Right lobe of liver (tissue), 6 donors: ENCODE results near the gene MYO16. TPM values are rescaled to one million over a fixed set of nuclear protein-coding genes. Genes with fewer than 3 reads are reported as not detected.

Source experiments
- ATAC-seq, 4 donors: fragments of 200-7000 bp; cut with Tn5 transposase; one replicate each; pipeline ENCODE4 v1.9.1; 2020; ENCODE audit warnings: mild to moderate bottlenecking in 4 of 4, moderate library complexity in 4 of 4
- DNase-seq, 3 donors: peaks; one replicate each; pipeline ENCODE4 v3.0.0-alpha.2; 2020
- H3K27ac ChIP-seq, 3 donors: fragments of 200-600 bp; one replicate each; pipeline ENCODE4 v1.8.0; 2022
- H3K27me3 ChIP-seq, 2 donors: fragments of 200-600 bp; one replicate each; pipeline ENCODE4 v1.8.0; 2022
- H3K36me3 ChIP-seq, 4 donors: fragments of 200-600 bp; sonication (generic) in 1 of 4; one replicate each; pipeline versions ENCODE4 v1.5.1 to v1.8.0; 2017 to 2022; ENCODE audit warnings: control low read depth in 1 of 4
- H3K4me1 ChIP-seq, 4 donors: fragments of 200-600 bp; sonication (generic) in 1 of 4; one replicate each; pipeline versions ENCODE4 v1.5.1 to v1.8.0; 2017 to 2022; ENCODE audit warnings: control low read depth in 1 of 4
- H3K4me3 ChIP-seq, 3 donors: fragments of 200-600 bp; one replicate each; pipeline ENCODE4 v1.8.0; 2022
- H3K9me3 ChIP-seq, 4 donors: fragments of 200-600 bp; sonication (generic) in 1 of 4; one replicate each; pipeline versions ENCODE4 v1.5.1 to v1.8.0; 2017 to 2022; ENCODE audit warnings: control low read depth in 1 of 4
- POLR2A ChIP-seq: fragments of 450-650 bp; IDR thresholded peaks from one replicate; pipeline ENCODE4 v1.6.1; 2017; ENCODE audit warnings: antibody characterized with exemption, mild to moderate bottlenecking
- WGBS: methylation state at CpG from one replicate; pipeline ENCODE4 v1.1.6; 2018; ENCODE audit warnings: low coverage, low lambda C conversion rate; ENCODE audit not compliant: insufficient coverage; ENCODE audit errors: missing lambda C conversion rate; 5-methylcytosine and 5-hydroxymethylcytosine counted together
- intact Hi-C, 2 donors: fragments of 100-400 bp; cut with DNase I; formaldehyde crosslinking; loops; one replicate each; pipeline versions ENCODE4 v1.11.2 to v1.14.1; 2022
- total RNA-seq, 6 experiments: library from RNA; depleted of rRNA in 2 of 6; stranded (reverse); fragments of >200 nt in 2 of 6; fragmentation: NEBNext Ultra II Directional in 3 of 6; extraction: Animal tissue kit (Norgen Biotek cat#: 25700) in 3 of 6; gene quantifications; one replicate each; pipeline versions ENCODE4 v1.1.0 to v1.2.4, GENCODE V29; 2016 to 2023
- TF ChIP-seq, protein P1 (sequence below), 4 donors: fragments of 200-600 bp in 3 of 4; fragments of 450-650 bp in 1 of 4; IDR thresholded peaks; one replicate each; pipeline versions ENCODE4 v1.5.1 to v1.8.0; 2016 to 2022; ENCODE audit warnings: antibody characterized with exemption in 4 of 4, mild to moderate bottlenecking in 2 of 4
- donor health status: DM: no; HTN: yes; CAD: no.
- donor health status: DM: no; HTN: no; CAD: no.
- donor health status: DM: no; HTN: no; CAD: no.
- donor health status: DM: no; HTN: yes; CAD: no.
- donor health status: DM: no; HTN: yes; CAD: no.

The MYO16 gene
- total RNA-seq, 6 experiments from 2014 or later: 0.43 to 2.7 (median 0.93) TPM

DNA sequence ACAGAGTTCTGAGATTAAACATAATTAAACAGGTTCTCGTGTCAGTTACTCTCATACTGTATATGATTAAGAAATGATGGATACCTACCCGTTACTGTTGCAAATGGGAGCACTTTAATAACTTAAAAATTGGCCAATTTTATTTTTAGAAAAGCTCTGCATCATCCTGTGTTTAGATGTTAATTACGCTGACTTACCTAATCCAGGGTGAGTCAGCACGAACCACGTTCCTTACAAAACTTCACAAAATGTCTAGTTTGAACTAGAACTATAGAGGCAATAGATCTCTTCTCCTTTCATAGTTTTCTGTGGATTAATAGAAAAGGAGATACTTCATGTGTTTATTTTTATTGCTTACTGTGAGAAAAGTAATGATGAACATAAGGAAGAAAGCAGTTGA is 363.9 kb downstream of the MYO16 start:
- H3K4me3 ChIP-seq: no peak overlapping the region
- TF ChIP-seq, protein P1, sequence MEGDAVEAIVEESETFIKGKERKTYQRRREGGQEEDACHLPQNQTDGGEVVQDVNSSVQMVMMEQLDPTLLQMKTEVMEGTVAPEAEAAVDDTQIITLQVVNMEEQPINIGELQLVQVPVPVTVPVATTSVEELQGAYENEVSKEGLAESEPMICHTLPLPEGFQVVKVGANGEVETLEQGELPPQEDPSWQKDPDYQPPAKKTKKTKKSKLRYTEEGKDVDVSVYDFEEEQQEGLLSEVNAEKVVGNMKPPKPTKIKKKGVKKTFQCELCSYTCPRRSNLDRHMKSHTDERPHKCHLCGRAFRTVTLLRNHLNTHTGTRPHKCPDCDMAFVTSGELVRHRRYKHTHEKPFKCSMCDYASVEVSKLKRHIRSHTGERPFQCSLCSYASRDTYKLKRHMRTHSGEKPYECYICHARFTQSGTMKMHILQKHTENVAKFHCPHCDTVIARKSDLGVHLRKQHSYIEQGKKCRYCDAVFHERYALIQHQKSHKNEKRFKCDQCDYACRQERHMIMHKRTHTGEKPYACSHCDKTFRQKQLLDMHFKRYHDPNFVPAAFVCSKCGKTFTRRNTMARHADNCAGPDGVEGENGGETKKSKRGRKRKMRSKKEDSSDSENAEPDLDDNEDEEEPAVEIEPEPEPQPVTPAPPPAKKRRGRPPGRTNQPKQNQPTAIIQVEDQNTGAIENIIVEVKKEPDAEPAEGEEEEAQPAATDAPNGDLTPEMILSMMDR (IDR thresholded peaks at IDR 0.05): no peak
- TF ChIP-seq POLR2A: no peak
- H3K36me3 ChIP-seq: no peaks in the 10 kb centered on the region
- H3K27me3 ChIP-seq: no peaks in the 10 kb centered on the region
- H3K4me1 ChIP-seq: no peaks in the 10 kb centered on the region
- WGBS: 65% methylated on average over 5 of the region's 5 CpGs
- H3K9me3 ChIP-seq: no peaks in the 10 kb centered on the region
- no peak overlapping the region for H3K27ac ChIP-seq
- ATAC-seq (no peak), DNase-seq (no peak)
- intact Hi-C loops: no loop called here

DNA sequence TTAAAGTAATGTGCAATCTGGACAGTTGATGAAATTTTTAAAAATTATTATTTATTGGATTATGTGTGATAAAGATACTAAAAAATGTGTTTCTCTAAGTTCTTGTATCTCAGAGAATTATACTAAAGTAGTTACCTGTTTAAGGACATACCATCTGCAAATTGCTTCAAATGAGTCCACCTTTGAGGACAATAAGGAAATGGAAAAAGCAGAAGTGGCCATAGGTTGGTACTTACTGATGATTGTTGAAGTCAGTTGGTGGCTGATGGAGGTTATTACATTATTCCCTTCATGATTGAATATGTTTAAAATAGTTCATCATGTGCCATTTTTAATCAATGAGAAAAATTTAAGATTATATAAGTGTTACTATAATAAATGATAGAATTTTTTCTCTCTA is 367.0 kb downstream of the MYO16 start:
- TF ChIP-seq POLR2A: no peak
- TF ChIP-seq, protein P1 (IDR thresholded peaks at IDR 0.05): no peak
- no peak for DNase-seq
- Histone ChIP-seq H3K27ac (no peak overlapping the region), H3K4me3 (no peak overlapping the region), H3K4me1 (no peaks in the 10 kb centered on the region), H3K36me3 (no peaks in the 10 kb centered on the region), H3K27me3 (no peaks in the 10 kb centered on the region), H3K9me3 (no peaks in the 10 kb centered on the region)
- no peak for ATAC-seq
- intact Hi-C loops: no loop called here

DNA sequence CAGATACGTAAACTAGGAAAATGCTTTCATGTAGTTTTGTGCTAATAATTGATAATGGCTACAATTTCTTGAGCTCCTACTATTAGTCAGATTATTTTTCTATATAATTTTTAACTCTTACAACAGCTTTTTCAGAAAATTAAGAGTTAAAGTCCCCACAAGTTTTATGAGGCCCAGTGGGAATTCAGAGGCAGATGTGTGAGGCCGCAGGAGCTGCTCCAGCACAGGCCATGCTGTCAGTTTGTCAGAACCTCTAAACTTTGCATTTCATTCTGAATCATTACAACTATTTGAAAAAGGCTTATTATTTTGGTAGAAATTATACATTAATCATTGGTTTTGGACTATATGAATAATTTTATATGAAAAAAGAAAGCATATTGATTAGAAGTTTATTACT is 370.8 kb downstream of the MYO16 start:
- Histone ChIP-seq H3K27me3 (no peaks in the 10 kb centered on the region), H3K36me3 (no peaks in the 10 kb centered on the region), H3K9me3 (no peaks in the 10 kb centered on the region), H3K27ac (no peak overlapping the region), H3K4me1 (no peaks in the 10 kb centered on the region), H3K4me3 (no peak overlapping the region)
- TF ChIP-seq POLR2A: no peak
- TF ChIP-seq, protein P1 (IDR thresholded peaks at IDR 0.05): no peak
- intact Hi-C loops: no loop called here
- DNase-seq (no peak), ATAC-seq (no peak)
- 100% methylated on average over 2 of the region's 2 CpGs for WGBS

DNA sequence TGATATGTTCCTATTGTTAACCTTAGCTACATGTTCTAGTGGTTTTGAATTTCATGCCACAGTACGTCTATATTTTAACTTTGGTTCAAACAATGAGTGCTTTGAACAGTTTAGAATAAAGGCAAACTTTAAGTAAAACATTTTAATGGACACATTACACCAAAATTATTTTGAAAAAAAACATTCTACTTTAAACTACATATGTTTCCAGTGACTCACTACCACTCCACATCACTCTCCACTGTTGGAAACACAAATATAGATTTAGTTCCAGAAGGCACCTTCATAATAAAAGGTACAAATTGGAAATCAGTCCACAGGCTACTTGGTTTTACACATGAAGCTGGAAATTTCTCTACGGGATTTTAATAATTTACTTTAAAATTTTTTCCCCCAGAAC is 373.5 kb downstream of the MYO16 start:
- Histone ChIP-seq H3K9me3 (no peaks in the 10 kb centered on the region), H3K27me3 (no peaks in the 10 kb centered on the region), H3K27ac (no peak overlapping the region), H3K36me3 (no peaks in the 10 kb centered on the region), H3K4me1 (no peaks in the 10 kb centered on the region), H3K4me3 (no peak overlapping the region)
- ATAC-seq: no peak
- 75% methylated on average over 2 of the region's 2 CpGs for WGBS
- no peak for DNase-seq
- TF ChIP-seq POLR2A: no peak
- TF ChIP-seq, protein P1 (IDR thresholded peaks at IDR 0.05): no peak
- intact Hi-C loops: no loop called here

DNA sequence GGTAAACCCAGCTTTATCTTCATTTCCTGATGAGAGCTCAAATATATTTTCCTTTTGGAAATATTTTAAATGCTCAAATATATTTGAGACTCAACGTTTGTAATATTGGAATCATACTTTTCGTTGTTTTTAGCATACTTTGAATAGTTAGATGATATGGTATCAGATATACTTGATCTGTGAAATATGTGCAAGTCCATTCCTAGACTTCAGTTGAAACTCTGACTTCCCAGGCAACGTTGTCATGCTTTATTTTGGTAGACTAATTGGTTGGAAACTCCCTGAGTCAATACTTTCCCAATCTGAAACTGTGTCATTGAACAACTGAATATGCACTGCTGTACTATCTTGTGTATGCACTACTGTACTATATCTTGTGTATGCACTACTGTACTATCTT is 378.5 kb downstream of the MYO16 start:
- no peak for ATAC-seq
- Histone ChIP-seq H3K27me3 (no peaks in the 10 kb centered on the region), H3K36me3 (no peaks in the 10 kb centered on the region), H3K27ac (no peak overlapping the region), H3K4me1 (no peaks in the 10 kb centered on the region), H3K9me3 (no peaks in the 10 kb centered on the region), H3K4me3 (no peak overlapping the region)
- intact Hi-C loops: no loop called here
- no peak for DNase-seq
- WGBS: 57% methylated on average over 3 of the region's 3 CpGs
- TF ChIP-seq, protein P1 (IDR thresholded peaks at IDR 0.05): no peak
- TF ChIP-seq POLR2A: no peak
